GM19372 (cell line): ENCODE measurements around the gene KCNQ2.

Source experiments
- ATAC-seq: cut with Tn5 transposase; IDR thresholded peaks from one replicate; pipeline ENCODE4 v1.9.1; 2021; ENCODE audit warnings: mild to moderate bottlenecking, low read depth, moderate library complexity; ENCODE audit not compliant: unreplicated experiment

The KCNQ2 gene

DNA sequence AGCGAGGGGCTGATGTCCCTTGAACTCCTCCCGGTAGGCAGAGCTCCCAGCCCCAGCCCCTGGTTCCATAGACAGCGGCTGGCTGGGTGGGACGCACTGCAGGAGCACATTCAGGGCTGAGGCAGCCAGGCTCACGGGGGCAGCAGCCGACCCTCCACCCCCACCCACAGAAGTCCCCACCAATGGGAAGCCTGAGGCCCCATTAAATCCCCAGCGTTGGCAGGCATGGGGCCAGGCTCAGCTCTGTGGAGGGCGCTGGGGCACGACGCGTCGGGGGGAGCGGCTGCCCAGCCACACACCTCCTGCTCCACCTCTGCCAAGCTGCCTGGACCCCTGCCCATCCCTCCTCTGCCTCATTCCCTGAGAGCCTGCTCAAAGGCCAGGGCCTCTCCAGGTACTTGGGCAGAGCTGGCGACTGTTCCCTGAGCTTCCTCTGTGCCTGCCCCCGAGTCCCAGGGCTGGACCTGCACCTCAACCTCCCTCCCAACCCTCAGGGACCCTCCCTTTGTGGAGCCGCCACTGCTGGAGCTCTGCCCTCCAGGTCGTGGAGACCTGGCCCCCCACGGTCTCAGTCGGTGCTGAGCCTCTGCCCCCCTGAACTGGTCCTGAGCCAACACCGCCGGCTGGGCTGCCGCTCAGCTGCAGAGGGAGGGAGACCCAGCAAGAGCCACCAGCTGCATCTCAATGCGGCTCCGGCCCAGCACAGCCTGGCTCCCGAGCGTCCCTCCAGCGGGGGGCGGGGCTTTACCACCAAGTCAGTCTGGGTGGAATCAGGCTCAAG is 120.5 kb downstream of the KCNQ2 start:
- no peak for ATAC-seq

DNA sequence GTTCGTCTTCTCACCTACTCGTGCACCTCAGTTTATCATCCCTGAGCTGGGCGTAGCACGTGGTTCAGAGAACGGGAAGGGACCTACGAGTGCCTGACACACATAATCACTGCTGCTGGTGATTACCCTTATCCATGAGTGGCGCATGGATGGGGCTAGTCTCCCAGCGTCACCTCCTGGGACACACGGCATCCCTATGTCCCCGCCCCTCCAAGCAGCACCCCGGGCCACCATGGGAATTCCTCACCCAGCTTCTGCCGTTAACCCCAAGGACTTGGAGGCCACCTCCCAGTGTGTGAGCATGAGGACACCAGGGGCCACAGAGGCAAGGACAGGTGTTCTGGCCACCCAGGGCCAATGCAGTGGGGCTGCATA is 121.1 kb downstream of the KCNQ2 start:
- ATAC-seq = no peak

DNA sequence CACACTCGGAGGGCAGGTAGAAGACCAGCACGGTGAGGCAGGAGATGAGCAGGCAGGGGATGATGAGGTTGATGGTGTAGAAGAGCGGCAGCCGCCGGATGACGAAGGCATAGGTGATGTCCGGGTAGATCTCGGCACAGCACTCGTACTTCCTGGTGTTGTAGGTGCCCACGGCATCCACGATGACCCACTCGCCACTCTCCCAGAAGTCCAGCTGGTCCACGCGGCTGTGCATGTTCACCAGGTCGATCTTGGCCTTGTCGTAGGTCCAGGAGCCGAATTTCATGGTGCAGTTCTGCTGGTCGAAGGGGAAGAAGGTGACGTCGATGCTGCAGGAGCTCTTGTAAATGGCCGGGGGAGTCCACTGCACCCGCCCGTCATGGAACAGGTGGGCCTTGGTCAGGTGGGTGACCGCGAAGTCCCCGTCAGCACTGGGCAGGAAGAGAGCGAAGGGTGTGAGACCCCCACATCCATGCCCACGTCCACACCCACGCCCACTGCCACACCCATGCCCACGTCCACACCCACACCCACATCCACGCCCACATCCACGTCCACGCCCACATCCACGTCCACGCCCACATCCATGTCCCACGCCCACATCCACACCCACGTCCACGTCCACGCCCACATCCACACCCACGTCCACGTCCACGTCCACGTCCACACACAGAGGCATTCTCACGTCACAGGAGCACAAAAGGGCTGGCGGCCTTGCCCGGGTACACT is 121.7 kb downstream of the KCNQ2 start:
- ATAC-seq = no peak
